ENCODE data around the gene KCNG4. TPM values are rescaled to one million over a fixed set of nuclear protein-coding genes. Genes with fewer than 3 reads are reported as not detected.

The KCNG4 gene
- total RNA-seq, 1 experiment from 2014 or later, result not detected

DNA sequence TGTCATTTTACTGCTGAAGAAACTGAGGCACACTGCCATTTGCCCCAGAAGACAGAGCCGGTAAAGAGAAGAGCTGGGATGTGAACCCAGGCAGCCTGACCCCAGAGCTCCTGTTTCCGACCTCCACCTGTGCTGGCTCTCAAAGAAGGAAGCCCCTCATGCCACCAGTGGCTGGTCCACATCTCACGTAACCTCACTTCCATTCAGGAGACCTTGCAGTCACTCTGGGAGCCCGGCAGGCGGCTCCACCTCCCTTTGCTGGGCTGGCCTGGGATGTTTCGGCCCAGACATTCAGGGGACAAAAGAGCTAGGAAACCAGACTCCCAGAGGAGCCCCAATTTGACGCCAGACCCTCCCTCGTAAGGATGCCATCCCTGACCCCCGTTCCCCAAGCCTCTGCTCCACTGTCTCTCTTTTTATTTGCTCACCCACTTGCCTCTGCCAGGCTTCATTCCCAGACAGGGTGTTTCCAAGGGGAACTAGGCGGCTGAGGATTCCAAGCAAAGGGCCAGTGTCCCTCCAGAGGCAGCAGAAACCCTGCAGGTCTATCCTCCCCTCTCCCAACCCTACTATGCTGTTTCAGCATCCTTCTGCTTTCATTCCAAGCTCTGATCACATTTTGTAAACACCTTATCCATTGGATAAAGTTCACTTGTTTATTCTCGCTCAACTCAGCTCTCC is 55.8 kb downstream of the KCNG4 start:
- ChIA-PET CTCF (interaction anchor here (0.5 to 1.3 kb wide), 6 partner anchors 52 to 327 kb away, joined by 3 to 18 read pairs (median 6); no protein-coding TSS in a partner anchor), POLR2A (interaction anchor here (0.6 kb wide), 1 partner anchor 321 kb away, joined by 4 read pairs; no protein-coding TSS in a partner anchor)
- intact Hi-C loops (cut with micrococcal nuclease; ENCODE audit: unreplicated experiment) (loop anchor here (5.0 to 10.0 kb wide), 2 partner anchors 123 to 301 kb away; no protein-coding TSS in a partner anchor), in situ Hi-C loops (cut with HindIII; ENCODE audit: low pct_unique_long_range_greater_than_20kb, low sequenced_read_pairs) (no loop called here)
- no peaks in the 10 kb centered on the region for H3K9me3 ChIP-seq (ENCODE audit: control insufficient read depth, insufficient read depth, low read depth, low read length)
- no peak overlapping the region for H3K4me3 ChIP-seq (ENCODE audit: low read depth in 2 of 2, low read length in 2 of 2)
- H3K27ac ChIP-seq (ENCODE audit: low read length), result no peak overlapping the region
- peaks cover 4% of the 10 kb centered on the region; the same call in 1 of the 2 replicates for H3K36me3 ChIP-seq (ENCODE audit: control insufficient read depth, insufficient read depth, low read length)
- DNase-seq (ENCODE audit: low read depth, low spot score) (no peak), ATAC-seq (no peak)
- H3K27me3 ChIP-seq (ENCODE audit: control insufficient read depth, insufficient read depth, low read length), result no peaks in the 10 kb centered on the region
- no TSS peak for BruUV-seq (replicated peaks)
- no peaks in the 10 kb centered on the region for H3K4me1 ChIP-seq (ENCODE audit: control insufficient read depth, insufficient read depth, low read length)
- TF ChIP-seq, protein P1, sequence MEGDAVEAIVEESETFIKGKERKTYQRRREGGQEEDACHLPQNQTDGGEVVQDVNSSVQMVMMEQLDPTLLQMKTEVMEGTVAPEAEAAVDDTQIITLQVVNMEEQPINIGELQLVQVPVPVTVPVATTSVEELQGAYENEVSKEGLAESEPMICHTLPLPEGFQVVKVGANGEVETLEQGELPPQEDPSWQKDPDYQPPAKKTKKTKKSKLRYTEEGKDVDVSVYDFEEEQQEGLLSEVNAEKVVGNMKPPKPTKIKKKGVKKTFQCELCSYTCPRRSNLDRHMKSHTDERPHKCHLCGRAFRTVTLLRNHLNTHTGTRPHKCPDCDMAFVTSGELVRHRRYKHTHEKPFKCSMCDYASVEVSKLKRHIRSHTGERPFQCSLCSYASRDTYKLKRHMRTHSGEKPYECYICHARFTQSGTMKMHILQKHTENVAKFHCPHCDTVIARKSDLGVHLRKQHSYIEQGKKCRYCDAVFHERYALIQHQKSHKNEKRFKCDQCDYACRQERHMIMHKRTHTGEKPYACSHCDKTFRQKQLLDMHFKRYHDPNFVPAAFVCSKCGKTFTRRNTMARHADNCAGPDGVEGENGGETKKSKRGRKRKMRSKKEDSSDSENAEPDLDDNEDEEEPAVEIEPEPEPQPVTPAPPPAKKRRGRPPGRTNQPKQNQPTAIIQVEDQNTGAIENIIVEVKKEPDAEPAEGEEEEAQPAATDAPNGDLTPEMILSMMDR (IDR thresholded peaks at IDR 0.05), result peak; percentile 81
- no peak for TF ChIP-seq SIN3A (IDR thresholded peaks at IDR 0.05; ENCODE audit: borderline replicate concordance, insufficient read depth, low read depth, low read length)

DNA sequence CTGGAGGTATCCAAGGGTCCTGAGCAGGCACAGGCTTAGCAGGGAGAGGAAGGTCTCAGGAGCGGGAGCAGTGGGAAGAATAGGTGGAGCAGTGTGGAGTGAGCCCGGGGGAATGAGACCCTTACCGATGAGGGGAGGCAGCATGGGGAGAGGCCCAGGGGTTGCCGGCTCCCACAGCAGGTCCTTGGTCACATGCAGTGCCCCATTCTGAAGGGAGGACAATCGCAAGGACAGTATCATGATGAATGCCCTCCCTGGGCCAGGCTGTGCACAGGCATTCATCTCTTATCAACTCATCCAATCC is 56.3 kb downstream of the KCNG4 start:
- no TSS peak for BruUV-seq (replicated peaks)
- in situ Hi-C loops (cut with HindIII; ENCODE audit: low pct_unique_long_range_greater_than_20kb, low sequenced_read_pairs), result no loop called here
- Histone ChIP-seq H3K27me3 (ENCODE audit: control insufficient read depth, insufficient read depth, low read length) (no peaks in the 10 kb centered on the region), H3K4me1 (ENCODE audit: control insufficient read depth, insufficient read depth, low read length) (no peaks in the 10 kb centered on the region), H3K4me3 (ENCODE audit: low read depth in 2 of 2, low read length in 2 of 2) (no peak overlapping the region), H3K27ac (ENCODE audit: low read length) (no peak overlapping the region), H3K9me3 (ENCODE audit: control insufficient read depth, insufficient read depth, low read depth, low read length) (no peaks in the 10 kb centered on the region), H3K36me3 (ENCODE audit: control insufficient read depth, insufficient read depth, low read length) (peaks cover 4% of the 10 kb centered on the region; the same call in 1 of the 2 replicates)
- intact Hi-C loops (cut with micrococcal nuclease; ENCODE audit: unreplicated experiment), result loop anchor here (5.0 to 10.0 kb wide), 2 partner anchors 124 to 301 kb away; no protein-coding TSS in a partner anchor
- ChIA-PET POLR2A (no interaction called here), CTCF (interaction anchor here (1.1 to 1.3 kb wide), 2 partner anchors 324 to 327 kb away, joined by 3 to 5 read pairs; no protein-coding TSS in a partner anchor)
- TF ChIP-seq, protein P2, sequence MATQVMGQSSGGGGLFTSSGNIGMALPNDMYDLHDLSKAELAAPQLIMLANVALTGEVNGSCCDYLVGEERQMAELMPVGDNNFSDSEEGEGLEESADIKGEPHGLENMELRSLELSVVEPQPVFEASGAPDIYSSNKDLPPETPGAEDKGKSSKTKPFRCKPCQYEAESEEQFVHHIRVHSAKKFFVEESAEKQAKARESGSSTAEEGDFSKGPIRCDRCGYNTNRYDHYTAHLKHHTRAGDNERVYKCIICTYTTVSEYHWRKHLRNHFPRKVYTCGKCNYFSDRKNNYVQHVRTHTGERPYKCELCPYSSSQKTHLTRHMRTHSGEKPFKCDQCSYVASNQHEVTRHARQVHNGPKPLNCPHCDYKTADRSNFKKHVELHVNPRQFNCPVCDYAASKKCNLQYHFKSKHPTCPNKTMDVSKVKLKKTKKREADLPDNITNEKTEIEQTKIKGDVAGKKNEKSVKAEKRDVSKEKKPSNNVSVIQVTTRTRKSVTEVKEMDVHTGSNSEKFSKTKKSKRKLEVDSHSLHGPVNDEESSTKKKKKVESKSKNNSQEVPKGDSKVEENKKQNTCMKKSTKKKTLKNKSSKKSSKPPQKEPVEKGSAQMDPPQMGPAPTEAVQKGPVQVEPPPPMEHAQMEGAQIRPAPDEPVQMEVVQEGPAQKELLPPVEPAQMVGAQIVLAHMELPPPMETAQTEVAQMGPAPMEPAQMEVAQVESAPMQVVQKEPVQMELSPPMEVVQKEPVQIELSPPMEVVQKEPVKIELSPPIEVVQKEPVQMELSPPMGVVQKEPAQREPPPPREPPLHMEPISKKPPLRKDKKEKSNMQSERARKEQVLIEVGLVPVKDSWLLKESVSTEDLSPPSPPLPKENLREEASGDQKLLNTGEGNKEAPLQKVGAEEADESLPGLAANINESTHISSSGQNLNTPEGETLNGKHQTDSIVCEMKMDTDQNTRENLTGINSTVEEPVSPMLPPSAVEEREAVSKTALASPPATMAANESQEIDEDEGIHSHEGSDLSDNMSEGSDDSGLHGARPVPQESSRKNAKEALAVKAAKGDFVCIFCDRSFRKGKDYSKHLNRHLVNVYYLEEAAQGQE (IDR thresholded peaks at IDR 0.05; ENCODE audit: insufficient read depth in 1 of 2, low read depth in 2 of 2, low read length in 1 of 2), result no peak
- TF ChIP-seq SIN3A (IDR thresholded peaks at IDR 0.05; ENCODE audit: borderline replicate concordance, insufficient read depth, low read depth, low read length) (no peak), TCF7L2 (IDR thresholded peaks at IDR 0.05; ENCODE audit: low read depth, low read length) (no peak), POLR2AphosphoS5 (IDR thresholded peaks at IDR 0.05; ENCODE audit: low read depth, low read length) (no peak)
- TF ChIP-seq, protein P1 (IDR thresholded peaks at IDR 0.05), result no peak
- ATAC-seq (no peak), DNase-seq (ENCODE audit: low read depth, low spot score) (no peak)
